SJCRH30 (cell line): ENCODE data around the gene RGL1. TPM values are rescaled to one million over a fixed set of nuclear protein-coding genes. Genes with fewer than 3 reads are reported as not detected.

Source experiments
- DNase-seq, 2 experiments: peaks; one replicate each; pipeline ENCODE4 v3.0.0-alpha.2; 2015 to 2020
- H3K27ac ChIP-seq: fragments of 250-450 bp; sonication (Bioruptor Pico); 2 replicates; pipeline ENCODE4 v1.5.1; 2020; ENCODE audit warnings: mild to moderate bottlenecking, moderate library complexity
- H3K27me3 ChIP-seq: fragments of 250-450 bp; sonication (Bioruptor Pico); 2 replicates; pipeline ENCODE4 v1.5.1; 2020; ENCODE audit warnings: mild to moderate bottlenecking, moderate library complexity
- H3K36me3 ChIP-seq: fragments of 250-450 bp; sonication (Bioruptor Pico); 2 replicates; pipeline ENCODE4 v1.5.1; 2020; ENCODE audit warnings: mild to moderate bottlenecking, moderate library complexity
- H3K4me1 ChIP-seq: fragments of 250-450 bp; sonication (Bioruptor Pico); 2 replicates; pipeline ENCODE4 v1.5.1; 2020; ENCODE audit warnings: mild to moderate bottlenecking, moderate library complexity
- H3K4me3 ChIP-seq: fragments of 250-450 bp; sonication (Bioruptor Pico); 2 replicates; pipeline ENCODE4 v1.5.1; 2020; ENCODE audit warnings: mild to moderate bottlenecking, moderate library complexity
- H3K9me3 ChIP-seq: fragments of 250-450 bp; sonication (Bioruptor Pico); replicated peaks from 2 replicates; pipeline ENCODE4 v1.5.1; 2020; ENCODE audit warnings: mild to moderate bottlenecking, moderate library complexity
- total RNA-seq: library from RNA; depleted of rRNA; stranded (reverse); fragments of >200 nt; shearing (Covaris generic); gene quantifications from 2 replicates; pipeline ENCODE4 v1.2.3, GENCODE V29; 2014; rRNA removed

The RGL1 gene
- total RNA-seq, 1 experiment from 2014 or later = 0.32 TPM

DNA sequence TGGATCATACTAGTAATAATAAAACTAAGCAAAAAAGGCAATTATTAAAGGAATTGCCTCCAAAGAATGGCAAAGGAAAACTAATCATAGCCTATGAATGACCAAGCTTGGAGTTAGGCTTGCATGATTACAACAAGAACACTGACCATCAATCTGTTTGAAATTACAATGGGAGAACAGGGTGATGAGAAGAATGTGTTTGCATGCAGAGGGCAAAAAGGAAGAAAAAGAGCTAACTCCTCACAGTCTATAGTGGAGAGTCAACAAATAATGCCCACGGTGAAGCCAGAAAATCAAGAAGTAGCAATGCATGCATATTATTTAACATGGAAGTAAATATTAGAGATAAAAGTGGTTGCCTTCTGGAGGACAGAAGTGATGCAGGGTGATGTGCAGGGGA is 160.8 kb downstream of the RGL1 start:
- no peaks in the 10 kb centered on the region for H3K36me3 ChIP-seq
- no peak for DNase-seq
- no peaks in the 10 kb centered on the region for H3K9me3 ChIP-seq
- H3K4me1 ChIP-seq = no peaks in the 10 kb centered on the region
- H3K4me3 ChIP-seq = no peak overlapping the region
- no peaks in the 10 kb centered on the region for H3K27me3 ChIP-seq
- no peak overlapping the region for H3K27ac ChIP-seq

DNA sequence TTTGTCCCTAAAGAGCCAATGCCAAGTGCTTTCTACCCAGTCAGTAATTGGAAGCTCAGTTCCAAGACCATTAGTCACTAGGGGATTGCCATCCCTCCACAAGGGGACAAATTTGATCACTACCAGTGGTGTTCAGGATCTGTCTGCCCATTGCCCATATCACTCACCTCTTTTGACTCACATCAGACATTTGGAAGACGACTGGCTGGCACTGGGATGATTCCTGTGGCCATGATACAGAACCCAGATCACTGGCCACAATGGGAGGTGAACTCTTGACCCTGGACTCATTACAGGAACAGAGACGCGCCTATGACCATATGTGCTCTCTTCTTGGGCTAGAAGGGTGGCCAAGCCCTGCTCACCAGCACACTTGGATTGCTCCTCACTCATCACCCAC is 161.6 kb downstream of the RGL1 start:
- H3K27ac ChIP-seq = no peak overlapping the region
- no peak for DNase-seq
- no peaks in the 10 kb centered on the region for H3K36me3 ChIP-seq
- H3K9me3 ChIP-seq = no peaks in the 10 kb centered on the region
- no peak overlapping the region for H3K4me3 ChIP-seq
- H3K27me3 ChIP-seq = no peaks in the 10 kb centered on the region
- no peaks in the 10 kb centered on the region for H3K4me1 ChIP-seq

DNA sequence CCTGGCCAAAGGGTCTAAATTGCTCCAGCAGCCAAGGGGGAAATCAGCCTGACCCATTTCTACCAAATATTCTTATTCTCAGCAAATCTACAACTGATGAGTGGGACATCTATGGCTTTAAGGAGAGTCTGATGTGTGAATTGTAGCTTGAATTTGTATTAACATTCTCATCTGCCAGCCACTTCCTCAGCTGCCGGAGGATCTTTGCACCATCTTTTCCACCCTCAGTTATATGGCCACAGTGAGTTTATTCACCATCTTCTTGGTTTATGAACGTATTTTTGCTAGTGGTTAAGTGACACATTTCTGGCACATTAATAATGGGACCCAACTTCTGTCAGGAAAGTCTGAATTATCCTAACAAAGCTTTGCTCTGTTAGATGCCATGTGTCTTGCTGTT is 163.0 kb downstream of the RGL1 start:
- no peaks in the 10 kb centered on the region for H3K27me3 ChIP-seq
- DNase-seq = no peak
- no peaks in the 10 kb centered on the region for H3K4me1 ChIP-seq
- no peaks in the 10 kb centered on the region for H3K9me3 ChIP-seq
- H3K27ac ChIP-seq = no peak overlapping the region
- H3K4me3 ChIP-seq = no peak overlapping the region
- H3K36me3 ChIP-seq = no peaks in the 10 kb centered on the region

DNA sequence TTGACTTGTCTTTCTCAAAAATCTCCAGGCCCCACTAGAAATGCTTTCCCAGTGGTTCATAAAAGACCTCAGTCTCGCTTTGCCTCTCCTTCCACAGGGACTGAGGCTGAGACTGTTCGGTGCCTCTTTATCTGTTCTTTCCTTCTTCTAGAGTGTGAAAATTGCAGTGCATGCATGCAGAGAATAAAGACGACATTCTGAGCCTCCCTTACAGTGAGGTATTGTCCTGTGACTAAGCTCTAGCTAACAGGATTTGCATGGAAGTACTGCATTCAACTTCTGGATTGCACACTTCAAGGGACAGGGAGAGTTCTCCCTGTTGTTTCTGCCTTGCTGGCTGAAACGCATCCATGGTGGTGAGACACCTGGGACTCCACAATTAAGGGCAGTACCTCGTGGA is 163.5 kb downstream of the RGL1 start:
- Histone ChIP-seq H3K36me3 (no peaks in the 10 kb centered on the region), H3K4me3 (no peak overlapping the region), H3K27me3 (no peaks in the 10 kb centered on the region), H3K4me1 (no peaks in the 10 kb centered on the region), H3K9me3 (no peaks in the 10 kb centered on the region), H3K27ac (no peak overlapping the region)
- DNase-seq = no peak

DNA sequence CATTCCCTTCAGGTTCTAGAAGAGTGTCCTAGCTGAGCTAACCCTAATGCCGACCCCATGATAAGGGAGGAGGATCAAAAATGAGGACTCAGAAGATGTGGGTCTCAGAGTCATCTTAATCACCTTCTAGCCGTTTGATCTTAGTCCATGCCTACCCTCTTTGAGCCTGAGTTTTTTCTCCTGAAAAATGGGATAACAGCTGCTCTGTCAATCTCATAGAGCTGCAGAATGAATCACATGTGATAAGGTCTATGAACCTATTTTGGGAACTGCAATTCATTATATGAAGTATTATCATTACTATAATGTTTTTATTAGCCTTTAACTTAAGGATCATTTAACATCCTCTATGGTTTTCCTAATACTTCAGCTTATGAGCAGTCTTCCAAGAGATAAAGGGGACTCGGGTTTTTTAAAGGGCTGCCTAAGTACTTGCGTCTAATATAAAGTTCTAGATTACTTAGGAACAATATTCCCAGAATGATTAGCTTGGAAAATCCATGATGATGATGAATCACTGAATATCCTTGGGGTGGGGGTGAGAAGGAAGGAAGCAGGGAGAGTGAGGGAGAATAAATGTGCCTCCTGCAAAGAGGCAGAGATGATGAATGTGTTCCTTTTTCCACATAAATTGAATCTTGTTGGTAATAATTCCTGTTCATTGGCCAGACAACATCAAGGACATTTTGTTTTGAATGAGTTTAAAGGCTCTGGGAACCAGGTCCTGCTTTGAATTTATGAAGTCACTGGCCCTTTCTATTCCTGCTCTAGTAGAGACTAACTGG is 165.8 kb downstream of the RGL1 start:
- no peaks in the 10 kb centered on the region for H3K9me3 ChIP-seq
- H3K27me3 ChIP-seq = no peaks in the 10 kb centered on the region
- H3K4me3 ChIP-seq = no peak overlapping the region
- H3K36me3 ChIP-seq = no peaks in the 10 kb centered on the region
- H3K27ac ChIP-seq = no peak overlapping the region
- no peak for DNase-seq
- H3K4me1 ChIP-seq = no peaks in the 10 kb centered on the region

DNA sequence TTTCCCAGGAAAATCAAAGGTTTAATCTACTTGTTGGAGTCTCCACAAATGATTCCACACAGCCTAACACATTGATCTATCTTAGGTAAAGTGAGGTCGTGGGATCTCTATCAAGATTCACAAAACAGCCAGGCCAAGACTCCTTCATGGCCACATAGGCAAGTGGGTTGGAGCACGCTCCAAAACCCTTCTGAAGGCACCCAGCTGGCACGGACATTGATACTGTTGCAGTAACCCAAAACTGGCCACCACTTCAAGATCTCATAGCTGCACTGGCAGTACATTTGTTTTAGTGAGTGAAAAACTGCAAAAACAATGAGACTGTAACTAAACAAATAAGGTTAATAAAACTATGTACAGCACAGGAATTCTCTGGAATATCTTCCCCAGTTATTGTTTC is 170.7 kb downstream of the RGL1 start:
- Histone ChIP-seq H3K27me3 (no peaks in the 10 kb centered on the region), H3K36me3 (no peaks in the 10 kb centered on the region), H3K9me3 (no peaks in the 10 kb centered on the region), H3K27ac (no peak overlapping the region), H3K4me3 (no peak overlapping the region), H3K4me1 (no peaks in the 10 kb centered on the region)
- DNase-seq = no peak

DNA sequence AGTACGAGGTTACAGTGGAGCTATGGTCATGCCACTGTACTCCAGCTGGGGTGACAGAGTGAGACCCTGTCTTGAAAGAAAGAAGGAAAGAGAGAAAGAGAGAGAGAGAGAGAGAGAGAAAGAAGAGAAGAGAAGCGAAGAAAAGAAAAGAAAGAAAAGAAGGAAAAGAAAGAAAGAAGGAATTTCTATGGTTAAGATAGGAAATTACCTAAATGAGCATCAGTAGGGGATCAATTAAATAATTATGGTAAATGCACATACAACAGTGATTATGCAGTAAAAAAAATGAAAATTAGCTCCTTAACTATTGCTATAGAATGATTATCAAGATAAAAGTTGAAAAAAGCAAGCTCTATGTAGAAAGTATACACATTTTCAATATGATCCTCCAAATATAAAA is 172.8 kb downstream of the RGL1 start:
- Histone ChIP-seq H3K4me3 (no peak overlapping the region), H3K9me3 (no peaks in the 10 kb centered on the region), H3K27me3 (no peaks in the 10 kb centered on the region), H3K36me3 (no peaks in the 10 kb centered on the region), H3K4me1 (no peaks in the 10 kb centered on the region), H3K27ac (no peak overlapping the region)
- DNase-seq = no peak

Other genes with a start within 250 kb of the RGL1 start
- 0.25 and 0.55 TPM in 2 replicates for gene NCF2, start 214.7 kb upstream of the RGL1 start, total RNA-seq
- 67.7 and 68.8 TPM in 2 replicates for gene ARPC5, start 169.3 kb upstream of the RGL1 start, total RNA-seq
- not detected in 2 replicates for gene APOBEC4, start 151.8 kb upstream of the RGL1 start, total RNA-seq
- gene COLGALT2, start 232.6 kb downstream of the RGL1 start, total RNA-seq = 0.06 and 0.28 TPM in 2 replicates
- gene TSEN15, start 246.6 kb downstream of the RGL1 start, total RNA-seq = 43.9 and 44.4 TPM in 2 replicates